Measurements from ENCODE around the gene ZNF439.
"Not testable (repeated sequence)": the region's sequence is repeated elsewhere in the genome, so short reads cannot be mapped to it uniquely, and the experiment has no call there.

DNA sequence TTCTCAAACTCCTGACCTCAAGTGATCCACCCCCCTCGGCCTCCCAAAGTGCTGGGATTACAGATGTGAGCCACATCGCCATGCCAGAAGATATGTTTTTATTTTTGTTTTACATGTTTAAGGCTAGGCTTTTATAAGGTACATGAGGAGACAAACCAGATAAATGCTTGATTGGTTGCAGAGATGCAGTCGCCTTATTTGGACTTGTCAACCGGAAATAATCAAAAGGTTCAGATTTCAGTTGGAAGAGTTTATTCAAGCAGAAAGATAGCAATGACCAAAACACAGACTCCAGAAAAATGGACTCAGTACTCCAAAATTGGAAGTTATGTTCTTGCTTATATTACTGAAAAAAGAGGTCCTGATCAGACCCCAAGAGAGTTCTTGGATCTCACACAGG lies 1.8 kb downstream of the ZNF439 start:
- TF ChIP-seq CTCF (conservative IDR thresholded peaks at IDR 0.05; ENCODE audit: low read depth, low read length); EZH2 (IDR thresholded peaks at IDR 0.05; ENCODE audit: low read length, unreplicated experiment): not testable (repeated sequence)
